Gastrocnemius medialis (tissue), 4 donors: Measurements from ENCODE around the gene LGMN.
A peak's percentile ranks its signal among the peaks of the same experiment; 100 is the strongest.

Source experiments
- POLR2A ChIP-seq, 2 donors: fragments of 450-650 bp; IDR thresholded peaks; one replicate each; pipeline ENCODE4 v1.6.1; 2017; ENCODE audit warnings: antibody characterized with exemption in 2 of 2, mild to moderate bottlenecking in 2 of 2, moderate library complexity in 2 of 2
- TF ChIP-seq, protein P1 (sequence below), 5 experiments: fragments of 450-650 bp in 3 of 5; fragments of 200-600 bp in 2 of 5; sonication (generic) in 2 of 5; IDR thresholded peaks in 4 of 5; conservative IDR thresholded peaks in 1 of 5; 1 replicate in 4 of 5; 2 replicates in 1 of 5; pipeline ENCODE4 v1.5.1; 2016 to 2019; ENCODE audit warnings: antibody characterized with exemption in 5 of 5, mild to moderate bottlenecking in 3 of 5, moderate library complexity in 3 of 5

- TF ChIP-seq, protein P1, sequence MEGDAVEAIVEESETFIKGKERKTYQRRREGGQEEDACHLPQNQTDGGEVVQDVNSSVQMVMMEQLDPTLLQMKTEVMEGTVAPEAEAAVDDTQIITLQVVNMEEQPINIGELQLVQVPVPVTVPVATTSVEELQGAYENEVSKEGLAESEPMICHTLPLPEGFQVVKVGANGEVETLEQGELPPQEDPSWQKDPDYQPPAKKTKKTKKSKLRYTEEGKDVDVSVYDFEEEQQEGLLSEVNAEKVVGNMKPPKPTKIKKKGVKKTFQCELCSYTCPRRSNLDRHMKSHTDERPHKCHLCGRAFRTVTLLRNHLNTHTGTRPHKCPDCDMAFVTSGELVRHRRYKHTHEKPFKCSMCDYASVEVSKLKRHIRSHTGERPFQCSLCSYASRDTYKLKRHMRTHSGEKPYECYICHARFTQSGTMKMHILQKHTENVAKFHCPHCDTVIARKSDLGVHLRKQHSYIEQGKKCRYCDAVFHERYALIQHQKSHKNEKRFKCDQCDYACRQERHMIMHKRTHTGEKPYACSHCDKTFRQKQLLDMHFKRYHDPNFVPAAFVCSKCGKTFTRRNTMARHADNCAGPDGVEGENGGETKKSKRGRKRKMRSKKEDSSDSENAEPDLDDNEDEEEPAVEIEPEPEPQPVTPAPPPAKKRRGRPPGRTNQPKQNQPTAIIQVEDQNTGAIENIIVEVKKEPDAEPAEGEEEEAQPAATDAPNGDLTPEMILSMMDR (IDR thresholded peaks at IDR 0.05 in 4 of 5, conservative IDR thresholded peaks at IDR 0.05 in 1 of 5), result no peak
- peak in 1 of 2 donors; percentile 19 for TF ChIP-seq POLR2A (IDR thresholded peaks at IDR 0.05)
Observed at GRCh38 chr14:92687681-92688433, 60.6 kb downstream of the LGMN start.
